Measurements from ENCODE around the gene HMGN2.
"Not testable (repeated sequence)": the region's sequence is repeated elsewhere in the genome, so short reads cannot be mapped to it uniquely, and the experiment has no call there.

Gene HMGN2

GRCh38 chr1:26477446-26478152 is 5.4 kb downstream of the HMGN2 start:
- DNase-seq = no peak

DNA sequence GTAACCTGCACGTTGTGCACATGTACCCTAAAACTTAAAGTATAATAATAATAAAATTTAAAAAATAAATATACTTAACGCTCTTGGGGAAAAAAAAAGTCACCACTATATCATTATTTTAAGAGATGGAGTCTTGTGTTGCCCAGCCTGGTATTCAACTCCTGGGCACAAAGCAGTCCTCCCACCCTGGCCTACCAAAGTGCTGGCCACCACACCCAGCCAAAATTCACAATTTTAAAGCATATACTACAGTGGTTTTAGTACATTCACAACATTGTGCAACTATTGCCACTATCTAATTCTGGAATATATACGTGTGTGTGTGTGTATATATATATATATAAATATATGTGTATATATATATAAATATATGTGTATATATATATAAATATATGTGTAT is 5.9 kb downstream of the HMGN2 start:
- no peak for DNase-seq

- no peak for DNase-seq
Observed at GRCh38 chr1:26478988-26479387, 6.7 kb downstream of the HMGN2 start.

DNA sequence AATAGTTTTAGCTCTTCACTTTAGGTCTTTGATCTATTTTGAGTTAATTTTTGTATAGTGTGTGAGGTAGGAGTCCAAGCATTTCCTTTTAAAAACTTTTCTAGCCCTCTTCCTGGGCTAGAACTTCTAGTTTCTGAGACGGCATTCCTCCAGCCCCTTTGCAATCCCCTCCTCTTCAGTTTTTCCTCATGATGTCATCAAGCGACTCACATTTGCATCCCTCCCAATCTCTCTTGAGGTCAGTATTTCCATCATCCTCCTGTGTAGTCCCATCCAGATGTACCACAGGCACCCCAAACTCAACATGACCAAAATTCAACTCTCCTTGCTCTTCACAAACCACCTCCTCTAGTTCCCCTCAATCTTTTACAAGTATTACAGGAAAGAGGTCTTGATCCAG is 10.7 kb downstream of the HMGN2 start:
- DNase-seq = no peak

GRCh38 chr1:26483980-26484379 is 11.7 kb downstream of the HMGN2 start:
- no peak for DNase-seq

DNA sequence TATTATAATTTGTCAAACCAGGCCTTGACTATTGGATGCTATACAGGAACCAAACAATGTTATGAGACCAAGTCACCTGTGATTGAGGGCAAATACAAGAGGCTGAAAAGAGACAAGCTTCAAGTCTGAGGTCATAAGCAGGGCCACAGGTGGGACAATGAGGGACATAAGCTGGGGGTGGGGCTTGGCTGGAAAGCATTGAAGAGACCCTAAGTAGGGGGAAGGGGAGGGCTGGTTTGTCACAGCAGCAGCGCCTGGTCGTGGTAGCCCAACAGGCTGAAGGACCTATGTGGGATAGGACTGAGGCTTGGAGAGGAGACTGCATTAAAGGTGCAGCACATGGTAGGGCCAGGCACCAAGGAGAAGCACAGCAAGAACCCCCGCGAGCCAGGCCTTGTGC is 17.9 kb downstream of the HMGN2 start:
- DNase-seq = no peak

DNA sequence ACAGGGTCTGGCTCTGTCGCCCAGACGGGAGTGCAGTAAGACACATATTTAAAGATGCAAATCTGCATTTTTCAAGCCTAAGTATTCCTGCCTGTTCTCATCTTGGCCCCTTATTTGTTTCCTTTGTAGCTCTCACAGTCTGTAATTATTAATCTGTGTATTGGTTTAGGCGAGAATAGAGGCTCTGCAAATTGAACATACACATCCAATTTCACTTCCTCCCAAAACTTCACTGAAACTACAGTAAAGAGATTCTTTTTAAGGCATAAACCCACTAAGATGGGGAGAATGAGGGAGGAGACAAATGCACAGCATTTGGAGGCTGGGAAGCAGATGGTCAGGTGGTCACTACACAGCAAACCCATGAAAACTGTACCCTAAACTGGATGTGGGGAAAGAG is 21.0 kb downstream of the HMGN2 start:
- DNase-seq = no peak

GRCh38 chr1:26493938-26494337 is 21.7 kb downstream of the HMGN2 start:
- DNase-seq = no peak

GRCh38 chr1:26496861-26497260 is 24.6 kb downstream of the HMGN2 start:
- DNase-seq = no peak

GRCh38 chr1:26498894-26499293 is 26.7 kb downstream of the HMGN2 start:
- no peak for DNase-seq

DNA sequence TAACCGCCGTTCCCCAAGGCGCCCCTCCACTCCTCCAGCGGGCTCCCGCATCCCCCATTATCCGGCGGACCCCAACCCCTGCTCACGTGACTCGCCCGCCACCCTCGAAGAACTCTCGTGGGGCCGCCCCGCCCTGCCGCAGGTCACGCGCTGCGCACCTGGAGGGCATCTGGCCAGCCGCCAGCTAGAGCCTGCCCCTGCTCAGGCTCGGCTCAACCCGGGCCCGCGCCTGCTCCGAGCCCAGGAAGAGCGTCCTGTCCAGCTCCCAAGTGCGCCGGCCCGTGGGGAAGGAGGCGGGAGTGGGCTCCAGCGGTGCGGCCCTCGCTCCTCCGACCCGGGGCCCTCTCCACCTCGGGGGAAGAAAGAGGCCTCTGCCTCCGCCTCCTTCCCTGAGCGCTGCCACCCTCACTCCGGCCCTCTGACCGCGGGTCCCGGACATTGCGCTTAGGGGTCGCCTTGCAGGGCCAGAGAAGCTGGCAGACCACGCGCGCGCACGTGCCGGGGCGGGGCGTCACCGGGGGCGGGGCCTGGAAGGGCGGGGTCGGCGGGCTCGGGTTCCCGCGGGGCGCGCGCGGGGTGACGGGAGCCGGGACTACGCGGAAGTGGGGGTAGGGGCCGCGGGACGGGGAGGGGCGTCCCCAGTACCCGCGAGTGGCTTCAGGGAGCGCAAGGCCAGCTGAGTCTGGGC is 28.4 kb downstream of the HMGN2 start:
- peak; percentile 86 for DNase-seq

GRCh38 chr1:26510711-26511110 is 38.5 kb downstream of the HMGN2 start:
- not testable (repeated sequence) for DNase-seq

DNA sequence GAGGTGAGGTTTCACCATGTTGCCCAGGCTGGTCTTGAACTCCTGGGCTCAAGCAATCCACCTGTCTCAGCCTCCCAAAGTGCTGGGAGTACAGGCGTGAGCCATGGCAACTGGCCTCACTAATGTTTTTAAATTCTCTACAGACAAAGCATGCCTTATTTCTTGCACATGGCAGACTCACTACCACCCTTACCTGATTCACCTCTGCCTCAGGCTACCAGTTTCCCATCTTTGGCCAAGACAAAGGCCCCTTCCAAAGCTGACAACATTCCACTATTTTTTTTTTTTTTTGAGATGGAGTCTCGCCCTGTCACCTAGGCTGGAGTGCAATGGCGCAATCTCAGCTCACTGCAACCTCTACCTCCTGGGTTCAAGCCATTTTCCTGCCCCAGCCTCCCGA is 43.6 kb downstream of the HMGN2 start:
- not testable (repeated sequence) for DNase-seq

- DNase-seq = no peak
Observed at GRCh38 chr1:26516987-26517765, 44.9 kb downstream of the HMGN2 start.

DNA sequence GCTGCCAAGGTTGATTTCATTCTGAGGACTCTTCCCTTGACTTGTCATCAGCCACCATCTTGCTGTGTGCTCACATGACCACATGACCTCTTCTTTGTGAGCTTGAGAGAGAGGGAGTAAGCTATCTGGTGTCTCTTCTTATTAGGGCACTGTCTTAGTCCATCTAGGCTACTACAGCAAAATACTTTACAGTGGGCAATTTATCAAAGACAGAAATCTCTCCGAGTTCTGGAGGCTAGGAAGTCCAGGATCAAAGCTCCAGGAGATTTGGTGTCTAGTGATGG is 45.5 kb downstream of the HMGN2 start:
- DNase-seq = no peak

- DNase-seq = no peak
Observed at GRCh38 chr1:26518355-26518754, 46.1 kb downstream of the HMGN2 start.

DNA sequence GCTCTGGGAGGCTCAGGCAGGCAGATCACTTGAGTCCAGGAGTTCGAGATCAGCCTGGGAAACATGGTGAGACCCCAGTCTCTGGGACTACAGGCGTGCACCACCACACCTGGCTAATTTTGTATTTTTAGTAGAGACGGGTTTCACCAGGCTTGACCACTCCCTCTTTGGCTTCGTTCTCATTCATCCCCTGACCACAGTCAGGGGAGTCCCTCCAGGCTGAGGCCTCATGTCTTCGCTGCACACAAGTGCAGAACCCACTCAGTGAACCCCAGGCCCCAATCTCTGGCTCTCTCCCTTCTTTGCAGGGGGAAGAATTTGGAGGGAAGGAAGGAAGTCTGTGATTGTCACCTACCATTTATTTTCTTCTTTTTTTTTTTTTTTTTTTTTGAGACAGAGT is 48.1 kb downstream of the HMGN2 start:
- no peak for DNase-seq

- DNase-seq = no peak
Observed at GRCh38 chr1:26521669-26522030, 49.4 kb downstream of the HMGN2 start.

- DNase-seq = no peak
Observed at GRCh38 chr1:26522073-26522472, 49.8 kb downstream of the HMGN2 start.

DNA sequence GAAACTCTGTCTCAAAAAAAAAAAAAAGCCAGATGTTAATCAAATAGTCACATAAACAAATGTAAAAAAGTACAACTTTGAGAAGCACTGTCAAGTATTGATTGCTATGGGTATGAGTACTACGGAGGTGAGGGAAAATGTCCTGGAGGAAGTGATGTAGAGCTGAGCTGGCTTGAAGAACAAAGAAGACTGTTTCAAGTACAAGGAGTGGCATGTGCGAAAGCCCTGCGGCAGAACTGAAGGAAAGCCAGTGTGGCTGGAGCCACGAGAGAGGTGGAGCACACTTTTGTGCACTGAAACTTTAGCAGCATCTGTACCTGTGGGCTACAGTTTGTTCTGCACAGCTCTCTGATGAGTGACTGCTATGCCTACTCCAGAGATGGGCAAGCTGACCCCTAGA is 51.9 kb downstream of the HMGN2 start:
- no peak for DNase-seq
